GM13976 (cell line): Measurements from ENCODE around the gene CIROP.

Experiments used
- DNase-seq: peaks from one replicate; pipeline ENCODE4 v3.0.0; 2012; ENCODE audit warnings: low spot score
- in situ Hi-C: fragments of 300-500 bp; cut with MboI; formaldehyde crosslinking; loops from one replicate; pipeline ENCODE4 v1.12.0; 2022; ENCODE audit warnings: low sequenced_read_pairs, mixed read lengths, inconsistent platforms; ENCODE audit not compliant: unreplicated experiment
- TF ChIP-seq, protein P1 (sequence below): IDR thresholded peaks from 2 replicates; pipeline ENCODE4 v1.5.1; 2012; ENCODE audit warnings: borderline replicate concordance, mild to moderate bottlenecking; ENCODE audit not compliant: insufficient read depth; ENCODE audit errors: extremely low read depth, missing control alignments, control extremely low read depth

CIROP gene

DNA sequence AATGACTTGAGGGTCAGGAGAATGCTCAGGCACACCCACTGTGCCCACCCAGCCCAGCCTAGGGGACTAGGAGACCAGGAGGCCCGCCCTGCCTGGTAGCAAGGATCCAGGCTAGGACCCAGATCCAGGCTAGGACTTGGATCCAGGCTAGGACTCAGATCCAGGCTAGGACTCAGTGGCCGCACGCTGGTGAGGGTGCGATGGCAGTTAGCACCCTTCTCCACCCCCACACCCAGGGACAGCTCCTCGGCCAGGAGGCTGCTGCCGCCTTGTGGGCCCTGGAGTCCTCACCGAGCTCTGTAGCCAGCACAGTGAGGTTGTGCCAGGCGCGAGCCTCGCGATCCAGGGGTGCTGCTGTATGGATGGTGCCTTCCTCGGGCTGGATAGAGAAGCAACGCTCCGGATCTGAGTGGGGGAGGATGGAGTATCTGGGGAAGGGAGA is 52.6 kb downstream of the CIROP start:
- DNase-seq, result no peak
- in situ Hi-C loops, result loop anchor here (5.0 kb wide), 1 partner anchor 65 kb away; no protein-coding TSS in a partner anchor
- TF ChIP-seq, protein P1, sequence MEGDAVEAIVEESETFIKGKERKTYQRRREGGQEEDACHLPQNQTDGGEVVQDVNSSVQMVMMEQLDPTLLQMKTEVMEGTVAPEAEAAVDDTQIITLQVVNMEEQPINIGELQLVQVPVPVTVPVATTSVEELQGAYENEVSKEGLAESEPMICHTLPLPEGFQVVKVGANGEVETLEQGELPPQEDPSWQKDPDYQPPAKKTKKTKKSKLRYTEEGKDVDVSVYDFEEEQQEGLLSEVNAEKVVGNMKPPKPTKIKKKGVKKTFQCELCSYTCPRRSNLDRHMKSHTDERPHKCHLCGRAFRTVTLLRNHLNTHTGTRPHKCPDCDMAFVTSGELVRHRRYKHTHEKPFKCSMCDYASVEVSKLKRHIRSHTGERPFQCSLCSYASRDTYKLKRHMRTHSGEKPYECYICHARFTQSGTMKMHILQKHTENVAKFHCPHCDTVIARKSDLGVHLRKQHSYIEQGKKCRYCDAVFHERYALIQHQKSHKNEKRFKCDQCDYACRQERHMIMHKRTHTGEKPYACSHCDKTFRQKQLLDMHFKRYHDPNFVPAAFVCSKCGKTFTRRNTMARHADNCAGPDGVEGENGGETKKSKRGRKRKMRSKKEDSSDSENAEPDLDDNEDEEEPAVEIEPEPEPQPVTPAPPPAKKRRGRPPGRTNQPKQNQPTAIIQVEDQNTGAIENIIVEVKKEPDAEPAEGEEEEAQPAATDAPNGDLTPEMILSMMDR, result no peak

DNA sequence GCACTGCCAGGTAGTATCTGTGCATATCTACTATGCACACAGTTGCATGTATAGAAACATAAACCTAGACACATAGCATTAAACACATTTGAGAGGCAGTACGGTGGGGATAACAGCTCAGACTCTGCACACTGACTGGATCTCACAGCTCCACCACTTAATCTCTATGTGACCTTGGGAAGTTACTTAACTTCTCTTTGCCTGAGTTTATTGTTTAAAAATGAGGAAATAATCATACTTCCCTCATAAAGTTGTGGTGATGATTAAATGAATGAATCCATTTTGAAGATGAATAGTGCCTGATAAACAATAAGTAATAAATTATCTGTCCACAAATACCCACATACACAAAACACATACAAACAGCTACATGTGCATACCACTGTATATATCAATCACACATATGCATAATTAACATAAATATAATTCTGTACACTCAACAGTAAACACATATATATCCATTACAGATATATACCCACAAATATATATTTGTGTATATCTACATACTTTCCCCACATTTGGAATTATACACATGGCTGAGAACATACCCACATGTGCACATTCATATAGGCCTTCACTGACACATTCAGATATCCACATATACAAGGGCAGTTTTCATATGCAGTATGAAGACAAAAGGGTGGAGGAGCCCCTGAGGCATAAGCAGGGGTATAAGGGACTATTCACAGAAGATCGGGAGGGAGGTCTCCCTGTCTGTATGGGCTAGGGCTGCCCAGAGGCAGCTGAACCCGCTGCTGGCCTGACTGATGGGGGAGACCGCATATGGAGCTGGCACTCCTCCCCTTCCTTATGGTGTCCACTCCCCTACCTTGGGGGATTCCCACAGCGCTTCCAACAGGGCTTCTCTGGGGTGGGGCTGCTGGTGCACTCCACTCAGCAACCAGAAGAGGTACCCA is 53.4 kb downstream of the CIROP start:
- in situ Hi-C loops, result loop anchor here (5.0 kb wide), 1 partner anchor 64 kb away; no protein-coding TSS in a partner anchor
- no peak for DNase-seq
- TF ChIP-seq, protein P1, result no peak
